Measurements from ENCODE around the gene SPATA31D3.
"Not testable (repeated sequence)": the region's sequence is repeated elsewhere in the genome, so short reads cannot be mapped to it uniquely, and the experiment has no call there.

The SPATA31D3 gene

DNA sequence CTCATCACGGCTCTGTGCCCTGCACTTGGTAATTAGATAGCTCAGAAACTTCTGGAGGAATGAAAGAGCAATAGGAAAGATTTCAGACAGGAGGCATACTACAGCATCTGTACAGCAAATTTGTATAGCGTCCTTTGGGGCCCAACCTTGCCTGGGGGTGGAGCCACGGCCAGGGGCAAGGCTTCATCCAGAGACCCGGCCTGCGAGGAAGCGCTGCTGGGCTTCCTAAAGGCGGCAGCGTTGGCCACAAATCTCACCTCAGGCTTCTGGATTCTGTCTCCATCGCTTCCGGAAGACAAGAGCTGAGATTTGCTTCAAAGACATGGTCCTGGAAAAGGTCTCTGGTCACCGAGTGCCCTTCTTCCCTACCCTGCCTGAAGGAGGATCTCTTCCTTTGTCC is 33.1 kb downstream of the SPATA31D3 start:
- DNase-seq (ENCODE audit: extremely low read depth in 1 of 2, low read depth in 1 of 2) = no peak

DNA sequence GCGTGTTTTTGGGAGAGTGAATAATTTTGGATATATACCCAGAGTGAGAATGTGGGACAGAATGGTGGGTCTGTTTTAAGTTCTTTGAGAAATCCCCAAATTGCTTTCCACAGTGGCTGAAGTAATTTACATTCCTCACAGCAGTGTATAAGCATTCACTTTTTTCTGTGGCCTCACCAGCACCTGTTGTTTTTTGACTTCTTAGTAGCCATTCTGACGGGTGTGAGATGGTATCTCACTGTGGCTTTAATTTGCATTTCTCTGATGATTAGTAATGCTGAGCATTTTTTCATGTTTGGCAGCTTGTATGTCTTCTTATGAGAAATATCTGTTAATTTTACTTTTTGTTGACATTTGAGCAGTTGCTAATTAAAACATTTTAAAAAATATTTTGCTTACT is 35.9 kb downstream of the SPATA31D3 start:
- no peak for DNase-seq (ENCODE audit: extremely low read depth in 1 of 2, low read depth in 1 of 2)

DNA sequence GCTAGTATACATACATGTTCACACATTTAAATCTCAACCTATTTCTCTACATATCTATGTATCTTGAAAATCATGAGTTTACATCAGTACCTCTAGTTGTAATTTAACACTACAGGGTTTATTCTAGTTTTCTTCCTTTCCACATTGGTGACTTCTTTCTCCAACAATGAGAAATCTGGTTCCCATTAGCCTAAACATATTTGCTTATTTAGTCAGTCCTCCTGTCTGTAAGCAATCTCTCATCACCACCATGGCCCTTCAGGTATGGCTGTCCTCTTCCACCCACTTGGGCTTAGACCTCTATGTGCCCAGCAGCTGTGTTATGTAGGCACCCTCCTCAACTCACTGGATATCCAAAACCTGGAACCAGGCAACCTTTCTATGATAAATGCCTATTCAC is 37.3 kb downstream of the SPATA31D3 start:
- DNase-seq (ENCODE audit: extremely low read depth in 1 of 2, low read depth in 1 of 2) = no peak

DNA sequence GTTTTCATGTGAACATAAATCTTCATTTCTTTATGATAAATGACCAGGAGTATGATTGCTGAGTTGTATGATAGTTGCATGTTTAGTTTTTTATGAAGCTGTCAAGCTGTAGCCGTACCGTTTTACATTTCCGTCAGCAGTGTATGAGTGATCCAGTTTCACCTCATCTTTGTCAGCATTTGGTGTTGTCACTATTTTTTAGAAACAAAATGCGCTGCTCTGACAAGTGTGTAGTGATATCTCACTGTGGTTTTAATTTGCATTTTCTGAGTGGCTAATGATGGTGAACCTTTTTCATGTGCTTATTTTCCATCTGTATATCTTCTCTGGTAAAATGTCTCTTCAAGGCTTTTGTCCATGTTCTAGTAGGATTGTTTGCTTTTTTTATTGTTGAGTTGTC is 38.6 kb downstream of the SPATA31D3 start:
- DNase-seq (ENCODE audit: extremely low read depth in 1 of 2, low read depth in 1 of 2) = no peak

DNA sequence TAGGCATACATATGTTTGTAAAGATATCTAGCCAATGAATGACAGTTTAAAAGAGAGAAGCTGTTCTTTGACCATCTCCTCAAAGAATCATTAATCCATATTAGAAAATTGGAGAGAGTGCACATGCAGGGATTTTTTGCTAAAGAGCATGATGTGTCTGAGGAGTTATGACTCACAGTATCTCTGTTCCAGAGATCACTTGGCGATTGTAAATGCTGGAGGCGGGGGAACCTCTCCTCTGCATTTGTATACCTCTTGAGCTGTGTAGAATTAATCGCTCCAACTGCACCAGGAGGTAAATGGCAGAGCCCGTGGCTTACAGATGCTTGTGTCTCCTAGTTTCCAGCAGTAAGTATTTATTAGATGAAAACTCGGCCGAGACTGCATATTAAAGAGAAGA is 41.6 kb downstream of the SPATA31D3 start:
- no peak for DNase-seq (ENCODE audit: extremely low read depth in 1 of 2, low read depth in 1 of 2)

DNA sequence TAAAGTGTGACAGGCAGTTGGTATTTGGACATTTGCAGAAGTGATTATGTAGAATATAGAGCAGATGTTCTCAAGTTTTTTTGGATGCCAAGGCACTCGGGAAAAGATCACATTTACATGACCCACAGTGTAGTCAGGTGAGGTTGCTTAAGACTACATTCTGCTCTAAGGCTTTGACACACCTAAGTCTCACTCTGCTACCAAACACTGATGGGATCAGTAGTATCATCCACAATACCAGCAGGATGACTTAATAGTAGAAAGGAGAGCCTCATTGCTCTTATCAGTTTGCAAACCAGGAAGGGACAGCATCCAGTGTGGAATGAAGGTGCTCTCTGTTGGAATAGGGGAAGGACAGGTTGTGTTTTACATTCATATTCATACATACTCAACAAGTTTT is 42.8 kb downstream of the SPATA31D3 start:
- no peak for DNase-seq (ENCODE audit: extremely low read depth in 1 of 2, low read depth in 1 of 2)

DNA sequence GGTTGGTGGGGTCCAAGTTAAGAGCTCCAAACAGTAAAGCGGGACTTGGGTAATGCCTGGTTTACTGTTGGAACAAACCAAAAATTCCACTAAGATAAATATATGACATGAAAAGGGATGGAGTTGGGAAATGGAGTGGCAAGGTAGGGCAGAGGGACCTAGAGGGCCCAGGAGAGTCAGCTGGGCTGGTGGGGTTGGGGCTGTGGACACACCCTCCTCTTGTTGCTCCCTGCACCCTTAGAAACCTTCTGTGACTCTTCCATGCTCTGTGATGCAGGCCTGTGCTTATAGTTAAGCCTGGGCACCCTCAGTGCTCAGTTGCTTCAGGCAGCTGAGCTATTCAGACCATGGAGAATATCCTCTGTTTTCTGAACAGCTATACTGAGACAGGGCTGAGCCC is 45.2 kb downstream of the SPATA31D3 start, which contains the start of gene SPATA31D1:
SPATA31D1 (plus strand) TSS at position 301 of the 400 bp plus-strand sequence; CDS start at position 348, 47 bp downstream.
- not testable (repeated sequence) for DNase-seq (ENCODE audit: extremely low read depth in 1 of 2, low read depth in 1 of 2)

DNA sequence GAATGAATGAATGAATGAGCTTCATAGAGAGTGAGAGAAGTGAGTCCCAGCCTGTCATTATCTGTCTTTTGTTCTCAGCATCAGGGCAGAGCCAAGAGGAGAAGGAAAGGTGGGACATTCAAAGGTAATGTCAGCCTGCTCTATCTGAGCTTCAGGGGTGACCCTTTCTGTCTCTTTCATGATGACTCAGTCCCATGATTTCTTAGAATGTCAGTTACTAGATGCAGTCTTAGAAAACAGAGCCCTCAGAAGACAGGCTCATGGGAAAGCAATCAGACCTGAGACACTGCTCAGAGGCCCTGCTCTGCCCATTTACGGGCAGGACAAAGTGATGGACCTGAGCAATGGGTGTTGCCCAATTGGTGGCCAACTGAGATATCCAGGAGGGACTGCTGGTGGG is 46.4 kb downstream of the SPATA31D3 start:
- no peak for DNase-seq (ENCODE audit: extremely low read depth in 1 of 2, low read depth in 1 of 2)

DNA sequence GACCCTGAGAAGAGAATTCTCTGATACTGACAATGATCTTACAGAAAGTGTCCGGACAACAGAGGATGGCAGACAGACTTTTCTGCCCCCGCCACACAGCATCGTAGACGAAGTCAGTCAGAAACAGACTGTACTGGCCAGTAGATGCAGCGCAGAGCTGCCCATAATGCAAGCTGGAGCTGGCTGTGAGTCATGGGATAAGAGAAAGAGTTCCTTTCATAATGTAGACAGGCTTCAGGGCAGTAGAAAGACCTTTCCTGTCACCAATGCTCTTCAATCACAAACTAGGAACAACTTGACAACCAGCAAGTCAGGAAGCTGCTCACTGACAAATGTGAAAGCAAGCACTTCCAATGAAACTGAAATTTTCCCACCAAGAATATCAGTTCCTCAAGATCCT is 50.4 kb downstream of the SPATA31D3 start:
- no peak for DNase-seq (ENCODE audit: extremely low read depth in 1 of 2, low read depth in 1 of 2)

Data from stimulated activated CD8-positive, alpha-beta memory T cell treated with anti-CD3 and anti-CD28 coated beads, Interleukin-7, amount 100 ng/mL, for 48 hours (primary cell).